HG03108 (cell line): ENCODE data around the gene TTC34.

ENCODE experiments used
- ATAC-seq: cut with Tn5 transposase; IDR thresholded peaks from one replicate; pipeline ENCODE4 v1.9.1; 2021; ENCODE audit warnings: moderate library complexity; ENCODE audit not compliant: unreplicated experiment

The TTC34 gene

DNA sequence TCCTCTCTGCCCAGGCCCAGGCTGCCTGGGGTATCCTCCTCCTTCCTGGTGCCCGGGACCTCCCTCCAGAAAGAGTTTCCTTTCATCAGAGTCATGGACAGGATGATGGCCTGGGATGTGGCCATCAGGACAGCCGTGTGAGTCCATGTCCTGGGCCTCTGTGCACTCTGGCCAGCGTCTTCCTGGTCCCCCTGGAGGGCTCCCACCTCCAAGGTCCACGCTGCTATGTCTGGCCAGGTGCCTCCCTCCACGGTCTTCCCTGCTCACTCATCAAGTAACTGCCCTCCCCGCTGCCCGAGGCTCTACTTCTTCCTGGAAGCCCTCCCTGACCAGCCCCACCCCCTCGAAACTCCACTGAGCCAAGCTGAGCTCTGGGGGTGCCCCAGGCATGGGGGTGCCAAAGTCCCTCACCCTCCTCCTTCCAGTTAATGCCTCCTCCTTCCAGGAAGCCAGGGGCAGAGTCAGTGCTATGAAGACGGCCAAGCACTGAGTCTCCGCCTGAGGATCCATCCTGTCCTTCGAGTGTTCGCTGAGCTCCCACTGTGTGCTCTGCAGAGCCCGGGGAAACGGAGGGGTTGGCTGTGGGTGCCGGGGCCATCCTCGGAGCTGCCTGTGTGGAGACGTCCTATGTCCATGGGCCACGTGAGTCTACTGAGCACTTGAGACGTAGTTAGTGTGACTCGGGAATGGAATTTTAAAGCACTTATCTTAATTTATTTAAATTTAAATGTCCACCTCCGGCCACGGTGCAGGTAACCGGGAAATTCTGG lies 28.5 kb upstream of the TTC34 start:
- ATAC-seq, result no peak

DNA sequence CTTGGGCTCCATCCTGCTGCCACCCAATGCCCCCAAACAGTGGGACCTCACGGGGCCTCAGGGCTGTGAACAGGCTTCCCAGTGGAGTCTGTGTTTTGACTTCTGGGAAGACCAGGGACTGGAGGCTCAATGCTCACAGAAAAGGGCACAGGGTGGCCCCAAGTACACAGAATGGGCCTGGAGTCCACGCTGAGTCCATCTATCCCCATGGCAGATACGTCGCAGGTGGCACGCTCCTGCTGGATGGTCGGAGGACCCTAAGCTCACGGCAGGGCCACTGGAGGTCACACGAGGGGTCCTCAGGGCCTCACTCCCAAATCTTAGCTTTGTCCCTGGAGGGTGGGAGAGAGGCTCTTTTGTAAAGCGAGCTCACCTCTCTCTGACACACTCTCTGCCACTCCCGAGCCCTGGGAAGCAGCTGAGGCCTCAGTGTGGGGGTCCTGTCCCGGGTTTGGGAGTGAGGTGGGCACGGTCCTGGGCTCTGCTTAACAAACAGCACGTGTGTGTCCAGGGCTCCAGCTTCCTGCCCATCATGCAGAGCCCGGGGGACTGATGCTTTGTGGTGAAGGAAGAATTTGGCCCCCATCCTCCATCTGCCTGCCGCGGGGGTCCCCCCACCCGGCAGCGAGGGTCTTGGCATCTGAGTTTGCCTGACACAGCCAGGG lies 27.2 kb upstream of the TTC34 start:
- ATAC-seq, result no peak

DNA sequence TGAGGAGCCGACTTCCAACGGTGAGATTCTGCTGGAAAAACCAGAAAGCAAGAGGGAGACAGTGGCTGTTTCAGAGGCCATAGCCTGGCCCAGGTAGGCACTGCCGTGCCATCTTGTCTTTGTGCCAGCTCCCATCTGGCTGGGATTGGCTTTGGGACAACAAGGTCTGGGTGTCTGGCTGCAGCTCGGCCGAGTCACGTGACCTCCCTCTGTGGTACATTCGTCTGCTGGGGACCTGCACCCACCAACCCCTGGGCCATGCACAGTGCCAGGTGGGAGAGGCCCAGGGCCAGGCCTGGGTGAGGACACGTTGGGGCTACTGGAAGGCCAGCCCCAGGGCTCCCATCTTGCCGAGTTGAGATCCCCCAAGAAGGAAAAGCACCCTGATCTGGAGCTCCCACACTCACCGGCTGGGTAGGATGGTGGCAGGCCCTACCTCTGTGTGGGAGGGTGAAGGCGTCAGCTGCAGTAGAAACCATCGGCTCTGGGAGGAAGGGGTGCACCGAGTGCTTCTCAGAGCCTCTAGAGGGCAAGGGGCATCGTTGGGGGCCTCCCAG lies 25.3 kb upstream of the TTC34 start:
- no peak for ATAC-seq

DNA sequence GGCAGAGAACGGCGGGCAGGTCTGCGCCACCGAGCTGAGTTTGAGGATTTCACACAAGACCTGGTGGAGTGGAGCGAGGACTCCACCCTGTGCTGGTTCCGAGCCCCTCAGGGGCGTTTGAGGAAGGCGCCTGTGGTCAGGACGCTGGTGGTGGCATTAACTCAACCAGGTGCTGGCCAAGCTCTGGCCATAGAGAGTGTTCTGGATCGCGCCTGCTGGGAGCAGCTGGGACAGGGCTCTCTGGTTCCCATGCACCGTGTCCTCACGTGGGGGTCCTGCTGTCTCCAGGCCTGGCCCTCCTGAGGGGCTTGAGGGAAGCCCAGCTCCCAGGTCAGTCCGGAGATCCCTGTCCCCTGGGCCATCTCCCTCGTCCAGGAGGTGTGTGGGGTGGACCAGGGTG lies 24.8 kb upstream of the TTC34 start:
- ATAC-seq, result no peak

DNA sequence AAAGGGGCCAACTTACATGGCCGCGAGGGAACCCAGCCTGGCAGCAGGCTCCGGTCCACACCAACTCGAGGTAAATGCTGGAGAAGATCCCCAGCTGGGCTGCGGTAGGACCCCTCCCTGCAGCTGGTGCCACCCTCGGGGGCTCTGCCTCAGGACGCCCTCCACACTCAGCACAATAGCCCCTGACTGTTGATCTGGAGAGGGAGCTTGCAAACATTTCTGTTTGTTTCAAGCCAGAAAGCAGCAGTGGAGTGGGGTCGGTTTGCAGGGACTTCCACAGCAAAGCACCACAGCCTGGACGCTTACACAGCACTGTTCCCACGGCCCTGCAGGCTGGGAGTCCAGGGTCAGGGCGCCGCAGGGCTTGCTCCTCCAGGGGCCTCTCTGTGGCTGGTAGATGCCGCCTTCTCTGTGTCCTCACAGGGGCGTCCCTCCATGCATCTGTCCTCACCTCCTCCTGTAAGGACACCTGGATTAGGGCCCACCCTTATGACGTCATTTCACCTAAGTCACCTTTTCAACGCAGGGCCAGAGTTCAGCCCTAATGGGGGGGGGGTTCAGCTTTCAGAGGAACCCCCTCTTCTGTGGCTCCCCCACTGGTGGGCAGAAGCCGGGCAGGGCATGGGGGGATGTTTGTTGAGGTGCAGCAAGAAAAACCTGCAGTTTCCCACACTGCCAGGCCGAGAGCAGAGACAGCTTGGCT lies 24.1 kb upstream of the TTC34 start:
- ATAC-seq, result no peak

DNA sequence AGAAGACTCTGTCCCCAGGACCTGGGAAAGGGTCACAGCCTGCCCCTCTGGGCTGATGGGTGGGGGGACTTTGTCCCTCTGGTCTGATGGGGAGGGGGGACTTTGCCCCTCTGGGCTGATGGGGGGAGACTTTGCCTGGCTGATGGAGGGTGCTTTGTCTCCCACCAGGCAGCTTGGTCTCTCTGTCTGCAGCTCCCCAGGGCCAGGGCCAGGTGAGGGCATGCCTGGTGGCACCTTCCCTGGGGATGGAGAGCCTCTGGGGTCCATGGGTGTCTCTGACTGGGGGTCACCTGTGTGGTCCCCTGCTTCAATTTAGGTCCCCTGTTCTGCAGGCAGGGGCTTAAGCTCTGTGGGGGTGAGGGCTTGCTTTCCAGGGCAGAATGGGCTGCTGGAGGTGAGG lies 23.5 kb upstream of the TTC34 start:
- no peak for ATAC-seq

DNA sequence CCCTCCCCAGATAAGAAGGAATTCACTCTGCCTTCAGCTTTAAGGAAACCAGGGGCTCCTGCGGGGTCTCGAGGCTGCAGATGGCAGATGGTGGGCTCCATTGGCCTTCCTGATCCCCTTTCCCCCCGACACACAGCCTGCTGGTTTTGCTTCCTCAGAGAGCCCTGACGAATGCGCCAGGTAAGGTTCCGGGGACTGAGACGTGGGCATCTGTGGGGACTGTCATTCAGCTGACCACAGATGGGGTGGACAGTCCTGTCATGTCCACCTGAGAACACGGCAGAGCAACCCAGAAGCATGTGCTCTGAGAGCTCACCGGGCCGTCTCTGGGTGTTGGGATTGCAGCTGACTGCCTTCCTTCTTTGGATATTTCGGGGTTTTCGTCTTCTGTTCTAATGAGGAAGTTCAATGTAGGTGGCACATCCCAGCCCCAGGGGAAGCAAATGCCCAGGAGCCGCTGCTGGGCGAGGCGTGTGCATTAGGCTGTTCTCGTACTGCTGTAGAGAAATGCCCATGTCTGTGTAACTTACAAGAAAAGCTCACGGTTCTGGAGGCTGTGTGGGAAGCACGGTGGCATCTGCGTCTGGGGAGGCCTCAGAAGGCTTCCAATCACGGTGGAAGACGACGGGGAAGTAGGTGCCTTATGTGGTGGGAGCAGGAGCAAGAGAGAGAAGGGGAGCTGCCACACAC lies 22.6 kb upstream of the TTC34 start:
- no peak for ATAC-seq

DNA sequence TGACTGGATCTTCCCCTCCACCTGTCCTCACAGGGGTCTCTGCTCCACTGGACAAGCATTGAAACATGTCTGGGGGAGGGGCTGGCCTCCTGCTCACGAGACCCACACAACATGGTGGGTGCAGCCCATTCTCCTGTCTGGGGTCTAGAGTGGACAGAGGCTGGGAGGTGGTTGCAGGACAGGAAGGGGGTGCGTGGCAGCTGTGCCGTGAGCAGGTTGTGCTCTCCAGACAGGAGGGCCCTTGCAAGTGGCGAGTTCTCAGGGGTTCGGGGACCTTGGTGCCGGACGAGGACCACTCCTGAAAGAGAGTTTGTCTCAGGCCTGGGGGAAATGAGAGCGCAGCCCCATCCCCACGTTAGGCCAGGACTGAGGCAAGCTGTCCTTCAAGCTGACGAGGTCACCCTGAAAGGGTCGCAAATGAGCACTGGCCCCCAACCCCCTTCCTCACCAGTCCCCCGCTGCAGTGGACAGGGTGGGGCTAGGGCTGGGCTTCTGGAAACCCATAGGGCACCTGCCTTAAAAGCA lies 21.2 kb upstream of the TTC34 start:
- ATAC-seq, result no peak

DNA sequence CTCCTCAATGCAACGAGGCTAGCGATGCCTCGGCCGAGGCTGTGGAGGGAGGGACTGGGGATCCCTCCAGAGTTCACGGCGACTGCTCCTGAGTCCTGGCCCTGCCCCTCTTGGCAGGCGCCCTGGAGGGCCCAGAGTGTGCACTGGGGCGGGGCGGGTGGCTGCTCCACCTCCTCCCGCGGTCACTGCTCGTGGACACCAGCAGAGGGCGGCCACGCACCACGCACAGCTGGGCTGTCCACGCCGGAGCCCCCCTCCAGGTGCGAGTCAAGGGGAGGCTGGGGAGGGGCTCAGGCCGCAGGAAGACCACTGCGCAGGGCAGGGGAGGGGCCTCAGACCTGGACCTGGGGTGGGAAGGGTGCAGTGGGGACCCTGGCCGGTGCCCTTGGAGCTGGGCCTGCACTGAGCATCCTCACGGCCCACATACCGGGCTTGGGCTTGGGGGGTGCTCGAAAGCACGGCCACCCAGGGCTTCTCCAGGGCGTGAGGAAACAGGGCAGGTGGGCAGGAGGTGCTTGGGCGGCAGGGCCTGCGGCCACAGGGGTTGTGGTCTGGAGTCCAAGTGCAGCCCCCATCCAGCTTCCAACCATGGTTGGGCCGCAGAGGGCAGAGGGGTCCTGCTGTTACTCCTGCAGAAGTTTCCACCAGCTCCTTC lies 20.6 kb upstream of the TTC34 start:
- ATAC-seq, result no peak

DNA sequence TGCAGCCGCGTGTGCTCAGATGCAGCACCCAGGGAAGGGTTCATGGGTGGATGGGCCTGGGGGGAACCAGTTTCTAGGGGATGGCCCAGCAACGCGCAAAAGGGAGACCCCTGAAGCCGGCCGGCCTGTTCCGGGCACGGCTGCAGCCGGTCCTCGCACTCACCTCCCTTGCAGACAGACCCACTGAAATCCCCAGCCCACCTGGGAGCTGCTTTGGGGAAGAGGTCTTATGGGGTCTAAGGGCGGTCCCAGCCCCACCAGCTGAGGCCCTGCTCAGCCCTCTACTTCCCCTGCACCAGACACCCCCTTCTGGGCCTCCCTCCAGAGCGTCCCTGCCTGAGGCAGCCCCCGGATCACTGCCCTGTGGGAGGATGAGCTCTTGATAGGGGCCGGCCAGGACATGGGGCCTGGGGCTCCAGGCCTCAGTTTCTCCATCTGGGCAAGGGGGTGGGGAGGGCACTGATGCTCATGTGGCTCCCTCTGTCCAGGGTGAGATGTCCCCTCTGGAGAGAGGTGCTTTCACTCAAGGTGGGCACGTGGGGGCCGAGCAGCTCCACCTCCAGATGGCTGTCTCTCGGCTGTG lies 20.0 kb upstream of the TTC34 start:
- ATAC-seq, result no peak

DNA sequence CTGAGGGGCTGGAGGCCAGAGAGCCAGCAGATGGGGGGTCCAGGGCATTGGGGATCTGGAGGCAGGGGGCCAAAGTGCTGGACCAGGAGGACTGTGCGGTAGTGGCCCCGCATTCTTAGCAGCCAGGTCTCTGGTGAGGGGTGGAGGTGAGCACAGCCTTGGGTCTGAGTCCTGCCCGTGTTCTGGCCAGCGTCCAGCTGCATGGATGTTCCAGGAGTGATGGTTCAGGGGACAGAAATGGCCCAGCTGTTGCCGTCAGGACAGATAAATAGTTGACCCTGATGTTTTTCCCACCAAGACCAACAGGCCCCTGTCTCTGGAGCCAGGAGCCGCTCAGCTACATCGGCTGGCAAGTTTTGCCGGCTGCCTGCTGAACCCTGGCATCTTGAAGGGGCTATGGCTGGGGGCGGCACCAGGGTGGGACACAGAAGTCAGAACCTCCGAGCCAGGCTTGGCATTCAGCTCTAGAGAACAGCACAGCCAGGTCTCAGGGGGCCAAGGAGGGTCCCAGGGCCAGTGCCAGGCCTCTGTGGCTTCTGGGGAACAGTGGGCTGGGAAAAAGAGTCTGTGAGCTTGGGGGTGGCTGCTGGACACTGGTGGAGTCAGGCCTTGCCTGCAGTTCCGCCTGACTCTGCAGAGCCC lies 19.4 kb upstream of the TTC34 start:
- ATAC-seq, result no peak

DNA sequence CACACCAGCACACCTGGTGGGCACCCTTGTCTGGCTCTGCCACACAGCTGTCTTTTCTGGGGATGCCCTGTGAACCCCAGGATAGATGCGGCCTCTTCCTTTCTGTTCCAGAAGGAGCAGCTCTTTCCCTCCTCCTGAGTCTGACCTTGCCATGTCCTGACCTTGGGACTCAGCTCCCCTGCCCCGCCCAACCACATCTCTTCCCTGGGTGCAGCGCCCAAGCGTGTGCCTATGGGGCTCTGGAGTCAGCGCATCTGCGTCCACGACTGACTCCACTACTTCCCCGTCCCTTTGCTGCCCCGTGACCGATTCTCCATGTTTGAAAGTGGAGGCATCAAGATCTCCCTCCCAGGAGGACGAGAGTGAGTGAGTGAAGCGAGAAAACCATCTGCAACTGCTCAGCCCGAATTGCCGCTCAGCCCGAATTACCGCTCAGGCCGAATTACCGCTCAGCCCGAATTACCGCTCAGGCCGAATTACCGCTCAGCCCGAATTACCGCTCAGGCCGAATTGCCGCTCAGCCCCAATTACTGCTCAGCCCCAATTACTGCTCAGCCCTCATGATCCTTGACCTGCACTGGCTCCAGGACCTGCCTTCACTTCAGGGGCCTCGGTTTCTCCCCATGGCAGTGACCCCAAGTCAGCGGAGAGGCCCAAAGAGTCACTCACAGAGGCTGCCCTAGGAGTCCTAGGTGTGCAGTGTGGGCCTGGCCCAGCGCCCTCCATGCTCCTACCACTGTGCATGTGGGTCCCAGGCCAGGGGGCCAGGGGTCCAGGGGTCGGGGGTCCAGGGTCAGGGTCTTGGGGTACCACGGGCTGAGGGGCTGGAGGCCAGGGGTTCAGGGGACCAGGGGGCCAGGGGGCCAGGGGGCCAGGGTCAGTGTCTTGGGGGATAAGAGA lies 18.6 kb upstream of the TTC34 start:
- ATAC-seq, result no peak

DNA sequence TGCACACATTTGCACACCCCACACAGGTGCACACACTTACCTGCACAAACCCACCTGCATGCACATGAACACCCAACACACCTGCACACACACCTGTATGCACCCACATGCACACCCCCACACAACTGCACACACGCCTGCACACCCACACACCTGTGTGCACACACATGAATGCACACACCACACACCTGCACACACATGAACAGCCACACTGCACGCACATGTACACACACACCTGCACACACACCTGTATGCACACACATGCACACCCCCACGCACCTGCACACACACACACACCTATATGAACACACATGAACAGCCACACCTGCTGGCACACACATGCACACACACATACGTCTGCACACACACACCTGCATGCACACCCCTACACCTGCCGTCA lies 17.9 kb upstream of the TTC34 start:
- ATAC-seq, result no peak

DNA sequence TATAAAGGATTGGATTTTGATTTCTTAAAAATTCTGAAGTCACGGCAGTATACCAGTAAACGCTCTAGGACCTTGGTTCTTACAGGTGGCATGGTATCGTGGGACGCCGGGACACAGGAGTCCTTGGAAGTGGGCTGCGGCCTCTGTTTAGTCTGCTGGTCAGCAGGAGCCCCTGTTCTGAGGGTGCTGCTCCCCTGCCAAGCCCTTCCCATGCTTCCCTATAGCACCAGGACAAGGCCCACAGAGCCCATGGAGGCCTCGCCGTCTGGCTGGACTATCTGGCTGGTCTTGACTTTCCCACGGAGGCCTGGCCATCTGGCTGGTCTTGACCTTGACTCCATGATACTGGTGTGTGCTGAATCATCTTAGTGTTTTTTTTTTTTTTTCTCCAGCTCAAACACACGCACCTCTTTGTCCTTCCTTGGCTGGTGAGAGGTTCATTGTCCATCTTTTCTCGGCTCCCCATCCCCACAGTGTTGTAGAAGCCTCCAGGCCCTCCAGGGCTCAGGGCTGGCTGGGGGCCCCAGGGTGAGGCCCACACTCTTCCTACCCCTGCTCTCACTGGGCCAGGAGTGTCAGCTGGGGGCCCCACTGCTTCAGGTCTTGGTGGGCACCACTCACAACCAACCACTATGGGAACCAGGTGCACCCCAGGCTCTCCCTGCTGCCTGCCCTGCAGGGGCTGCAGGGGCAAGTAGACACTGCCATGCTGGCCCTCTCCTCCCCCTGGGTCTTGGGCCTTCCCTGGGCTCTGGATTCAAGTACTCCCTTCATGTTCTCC lies 16.5 kb upstream of the TTC34 start:
- ATAC-seq, result no peak

DNA sequence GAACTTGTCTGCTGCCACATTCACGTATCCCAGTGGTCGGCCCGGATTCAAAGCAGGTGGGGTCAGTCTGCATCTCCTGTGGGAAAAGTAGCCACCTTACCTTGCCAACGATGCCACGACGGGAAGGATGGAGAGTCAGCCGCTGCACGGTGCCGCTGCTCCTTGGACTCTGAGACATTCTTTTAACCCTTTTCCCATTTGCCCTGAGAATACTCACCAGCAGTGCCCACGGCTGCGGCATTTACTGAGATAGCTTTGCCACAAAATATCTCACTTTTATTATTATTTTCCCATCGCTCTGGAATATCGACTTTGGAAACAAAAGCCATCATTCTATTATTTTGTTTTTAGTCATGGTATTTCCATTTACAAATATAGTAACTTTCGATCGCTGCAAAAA lies 15.3 kb upstream of the TTC34 start:
- no peak for ATAC-seq

DNA sequence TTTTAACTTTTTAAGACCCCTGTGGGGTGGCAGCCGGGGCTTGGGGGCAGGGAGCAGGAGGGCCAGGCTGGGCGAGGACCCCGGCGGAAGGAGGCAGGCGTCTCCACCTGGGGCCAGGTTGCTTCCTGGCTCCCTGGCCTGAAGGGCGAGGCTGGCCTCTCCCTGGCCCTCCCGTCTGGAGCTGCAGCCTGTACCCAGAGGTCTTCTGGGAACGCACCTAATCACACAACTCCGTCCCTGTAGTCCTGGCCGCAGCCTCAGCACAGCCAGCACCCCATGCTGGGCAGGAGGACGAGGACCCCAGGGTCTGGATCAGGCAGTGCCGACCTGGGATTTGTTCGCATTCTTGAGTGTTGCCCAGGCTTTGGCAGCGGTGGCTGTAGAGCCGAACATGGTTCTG lies 14.1 kb upstream of the TTC34 start:
- ATAC-seq, result no peak

DNA sequence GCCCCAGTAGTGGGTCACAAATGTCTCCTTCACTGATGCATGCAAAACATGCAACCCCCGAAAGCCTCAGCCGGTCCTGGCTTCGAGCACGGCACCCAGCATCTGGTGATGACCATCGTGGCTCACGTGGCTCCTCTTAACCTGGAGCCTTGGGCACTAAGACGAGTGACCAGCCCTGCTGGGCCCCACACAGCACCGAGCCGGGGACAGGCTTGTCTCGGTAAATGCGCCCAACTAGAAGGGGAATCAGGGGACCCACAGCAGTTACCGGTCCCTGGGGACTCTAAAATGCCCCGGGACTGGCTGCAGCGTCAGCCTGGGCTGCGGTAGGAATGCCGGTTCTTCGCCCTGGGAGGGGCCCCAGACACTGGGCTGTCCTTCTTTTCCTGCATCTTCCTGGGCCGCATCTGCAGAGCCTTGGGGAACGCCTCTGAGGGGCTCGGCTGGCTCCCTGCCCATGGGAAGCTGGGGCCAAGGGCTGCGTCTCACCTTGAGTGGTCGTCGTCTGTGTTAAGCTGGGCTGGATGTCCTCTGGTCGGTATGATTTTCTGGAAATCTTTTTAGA lies 13.1 kb upstream of the TTC34 start:
- no peak for ATAC-seq
